ENCODE data around the gene PHF2. TPM values are rescaled to one million over a fixed set of nuclear protein-coding genes. Genes with fewer than 3 reads are reported as not detected.
A peak's percentile ranks its signal among the peaks of the same experiment; 100 is the strongest.

The PHF2 gene
- 10 to 100 TPM; 41.7 to 43.9 (median 43.0) TPM for polyA plus RNA-seq (ENCODE audit: insufficient read length in 4 of 4)

DNA sequence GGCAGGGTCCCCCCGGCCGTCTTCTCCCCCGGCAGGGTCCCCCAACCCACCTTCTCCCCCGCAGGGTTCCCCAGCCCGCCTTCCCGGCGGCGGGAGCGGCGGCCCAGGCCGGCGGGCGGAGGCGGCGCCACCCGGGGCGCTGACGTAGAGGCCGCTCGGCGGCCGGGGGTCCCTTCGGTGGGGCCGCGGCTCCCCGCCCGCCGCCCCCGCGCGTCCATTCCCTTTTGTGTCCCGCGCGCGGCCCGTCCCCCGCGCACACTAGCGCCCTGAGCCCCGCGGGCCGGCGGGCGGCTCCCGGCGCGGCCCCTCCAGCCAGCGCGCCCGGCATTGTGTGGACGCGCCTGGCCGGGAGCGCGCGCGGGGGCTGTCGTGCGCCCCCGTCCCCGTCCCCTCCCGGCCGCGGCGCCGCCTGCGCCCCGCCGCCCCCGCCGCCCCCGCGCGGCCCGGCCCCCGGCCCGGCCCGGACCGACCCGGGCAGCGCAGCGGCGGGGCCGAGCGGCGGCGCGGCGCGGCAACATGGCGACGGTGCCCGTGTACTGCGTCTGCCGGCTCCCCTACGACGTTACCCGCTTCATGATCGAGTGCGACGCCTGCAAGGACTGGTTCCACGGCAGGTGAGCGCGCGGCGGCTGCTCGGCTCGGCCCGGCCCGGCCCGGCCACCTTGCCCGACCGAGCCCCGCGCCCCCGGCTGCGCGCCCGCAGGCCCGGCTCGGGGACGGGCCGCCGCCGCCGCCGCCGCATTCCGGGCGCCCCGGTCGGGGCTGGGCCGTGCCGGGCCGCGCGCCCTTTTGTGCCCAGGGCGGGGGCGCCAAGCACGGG is at the start of gene PHF2:
TSS of gene PHF2 (plus strand) at position 327 of the 820 bp plus-strand sequence. CDS start at position 517, 190 bp downstream.
- no peak for DNase-seq (ENCODE audit: low read depth in 4 of 4, low spot score in 3 of 4)

DNA sequence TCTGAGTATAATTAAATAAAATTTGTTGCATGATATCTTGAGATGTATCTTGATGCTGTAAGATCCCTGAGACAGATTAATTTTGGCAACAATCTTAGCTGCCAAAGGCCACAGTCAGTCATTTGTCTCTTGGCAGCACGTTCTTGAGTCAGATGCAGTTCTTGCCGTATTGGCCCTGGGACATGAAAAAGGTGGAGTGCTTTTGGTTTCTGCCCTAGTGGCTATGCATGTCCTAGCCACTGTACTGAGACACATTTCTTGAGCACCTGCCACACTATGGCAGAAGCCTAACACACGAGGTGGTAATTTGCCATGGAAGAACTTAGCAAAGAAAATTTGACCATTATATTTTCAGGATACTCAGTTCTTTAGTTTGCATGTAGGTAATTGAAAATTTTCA is 45.0 kb upstream of the PHF2 start:
- DNase-seq (ENCODE audit: low read depth in 4 of 4, low spot score in 3 of 4): no peak

- DNase-seq (ENCODE audit: low read depth in 4 of 4, low spot score in 3 of 4): no peak
Observed at GRCh38 chr9:93532141-93532540, 44.2 kb upstream of the PHF2 start.

- no peak for DNase-seq (ENCODE audit: low read depth in 4 of 4, low spot score in 3 of 4)
Observed at GRCh38 chr9:93533863-93534262, 42.5 kb upstream of the PHF2 start.

DNA sequence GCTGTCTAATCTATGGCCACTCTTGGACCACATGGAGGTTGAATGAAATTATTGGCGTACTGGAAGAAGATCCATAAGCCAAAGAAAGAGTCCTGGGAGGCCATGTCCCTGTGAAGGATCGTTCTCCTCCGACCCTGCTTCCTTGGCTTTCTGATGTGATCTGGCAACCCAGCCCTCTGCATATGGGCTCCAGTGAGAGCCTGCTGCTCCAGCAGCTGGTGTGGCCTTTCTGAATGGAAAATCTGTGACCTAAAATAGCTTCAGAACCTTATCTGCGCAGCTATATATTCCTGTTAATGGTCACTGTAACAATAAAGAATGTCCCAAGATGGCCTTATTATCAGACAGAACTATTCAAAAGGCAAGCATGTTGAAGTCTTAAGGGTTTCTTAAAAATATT is 40.2 kb upstream of the PHF2 start:
- no peak for DNase-seq (ENCODE audit: low read depth in 4 of 4, low spot score in 3 of 4)

- no peak for DNase-seq (ENCODE audit: low read depth in 4 of 4, low spot score in 3 of 4)
Observed at GRCh38 chr9:93536874-93537273, 39.5 kb upstream of the PHF2 start.

DNA sequence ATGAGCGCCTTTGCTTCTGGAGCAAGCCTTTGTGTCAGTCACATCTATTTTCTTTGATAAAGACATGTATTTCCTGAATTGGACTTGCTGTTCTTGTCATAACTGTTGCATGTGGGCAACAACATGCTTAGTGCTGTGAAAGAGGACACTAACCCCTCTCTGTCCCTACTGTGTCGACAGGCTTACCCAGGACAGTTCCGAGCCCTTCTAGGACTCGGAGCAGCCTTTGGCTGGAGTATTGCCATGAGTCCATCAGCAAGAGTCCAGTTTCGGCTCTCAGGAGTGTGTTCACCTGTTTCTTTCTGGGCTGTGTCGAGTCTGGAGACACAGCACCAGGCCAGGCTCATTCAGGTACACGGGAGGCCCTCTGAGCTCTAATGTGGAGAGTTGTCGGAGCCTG is 36.1 kb upstream of the PHF2 start:
- no peak for DNase-seq (ENCODE audit: low read depth in 4 of 4, low spot score in 3 of 4)

DNA sequence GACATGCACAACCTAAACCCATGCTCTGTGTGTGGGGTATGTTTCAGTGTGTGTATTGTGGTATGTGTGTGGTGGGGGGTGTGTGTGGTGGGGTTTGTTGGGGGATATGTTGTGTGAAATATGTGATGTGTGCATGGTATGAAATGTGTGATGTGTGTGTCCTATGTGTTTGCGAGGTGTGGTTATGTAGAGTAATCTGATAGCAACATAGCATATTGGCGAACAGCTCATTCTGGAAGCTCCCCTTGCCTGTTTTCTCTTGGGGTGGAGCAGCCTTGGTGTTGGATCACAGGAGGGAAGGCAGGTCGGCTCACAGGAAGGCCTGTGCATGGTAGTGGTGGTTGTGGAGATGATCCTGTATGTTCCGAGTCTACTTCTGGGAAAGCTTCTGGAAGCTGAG is 35.4 kb upstream of the PHF2 start:
- DNase-seq (ENCODE audit: low read depth in 4 of 4, low spot score in 3 of 4): no peak

- no peak for DNase-seq (ENCODE audit: low read depth in 4 of 4, low spot score in 3 of 4)
Observed at GRCh38 chr9:93541581-93542349, 34.6 kb upstream of the PHF2 start.

DNA sequence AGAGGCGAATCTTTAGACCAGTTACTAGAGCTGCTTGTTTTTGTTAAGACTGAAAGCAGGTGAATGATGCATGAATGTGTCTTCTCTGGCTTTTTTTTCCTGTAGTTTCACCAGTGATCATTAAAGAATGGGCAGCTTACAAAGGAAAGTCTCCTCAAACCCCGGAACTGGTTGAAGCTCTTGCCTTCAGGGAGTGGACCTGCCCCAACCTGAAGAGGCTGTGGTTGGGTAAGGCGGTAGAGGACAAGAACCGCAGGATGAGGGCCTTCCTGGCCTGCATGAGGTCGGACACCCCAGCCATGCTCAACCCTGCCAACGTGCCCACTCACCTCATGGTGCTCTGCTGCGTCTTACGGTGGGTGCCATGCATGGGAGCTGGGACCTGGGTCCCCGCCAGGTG is 33.3 kb upstream of the PHF2 start:
- DNase-seq (ENCODE audit: low read depth in 4 of 4, low spot score in 3 of 4): no peak

DNA sequence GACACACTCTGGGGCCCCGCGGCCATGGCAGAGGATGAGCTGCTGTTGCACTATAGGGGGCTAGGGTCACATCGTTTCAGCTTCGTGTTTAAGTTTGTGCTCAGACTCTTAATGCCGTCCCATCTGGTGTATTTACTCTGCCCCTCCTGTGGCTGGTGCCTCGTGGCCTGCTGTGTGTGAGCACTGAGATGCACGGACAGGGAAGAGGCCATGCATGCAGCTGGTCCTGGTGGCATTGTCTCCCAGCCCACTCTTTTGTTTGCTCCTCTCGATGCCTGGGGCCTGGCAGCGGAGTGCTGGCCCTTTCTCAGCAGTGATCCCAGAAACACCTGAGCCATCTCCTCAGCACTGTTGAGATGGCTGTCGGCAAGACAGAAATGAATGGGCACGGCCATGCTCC is 30.0 kb upstream of the PHF2 start:
- no peak for DNase-seq (ENCODE audit: low read depth in 4 of 4, low spot score in 3 of 4)

- peak in 1 of 4 donors; percentile 20 for DNase-seq (ENCODE audit: low read depth in 4 of 4, low spot score in 3 of 4)
Observed at GRCh38 chr9:93549611-93550010, 26.8 kb upstream of the PHF2 start.

GRCh38 chr9:93552923-93553322 is 23.5 kb upstream of the PHF2 start:
- DNase-seq (ENCODE audit: low read depth in 4 of 4, low spot score in 3 of 4): no peak

GRCh38 chr9:93555370-93555769 is 21.0 kb upstream of the PHF2 start:
- DNase-seq (ENCODE audit: low read depth in 4 of 4, low spot score in 3 of 4): no peak

DNA sequence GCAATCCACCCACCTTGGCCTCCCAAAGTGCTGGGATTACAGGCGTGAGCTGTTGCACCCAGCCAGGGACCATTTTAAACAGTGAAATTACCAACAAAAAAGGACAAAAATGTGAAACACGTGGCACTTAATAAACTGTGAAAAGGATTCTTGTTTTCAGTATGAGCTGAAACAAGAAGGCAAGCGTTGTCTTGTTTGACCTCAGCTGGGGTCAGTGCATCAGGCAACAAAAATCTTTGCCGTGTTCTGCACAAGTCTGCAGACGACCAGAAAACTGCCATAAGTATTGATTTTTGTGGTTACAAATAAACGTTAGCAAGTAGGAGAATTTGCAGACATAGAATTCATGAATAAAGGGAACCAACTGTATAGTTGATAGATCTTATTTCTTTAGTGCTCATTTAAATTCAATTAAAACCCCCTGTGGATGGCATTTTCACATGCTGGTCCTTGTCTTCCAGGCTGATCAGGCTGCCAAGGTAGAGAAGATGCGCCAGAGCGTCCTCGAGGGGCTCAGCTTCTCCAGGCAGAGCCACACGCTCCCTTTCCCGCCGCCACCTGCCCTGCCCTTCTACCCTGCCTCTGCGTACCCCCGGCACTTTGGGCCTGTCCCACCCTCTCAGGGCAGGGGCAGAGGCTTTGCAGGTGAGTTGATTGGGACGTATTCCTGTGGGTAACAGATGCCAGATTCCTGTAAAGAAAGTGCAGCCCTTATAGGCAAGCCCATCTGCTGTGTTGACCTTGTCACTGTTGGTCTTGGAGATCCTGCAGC is 18.8 kb upstream of the PHF2 start:
- no peak for DNase-seq (ENCODE audit: low read depth in 4 of 4, low spot score in 3 of 4)

- DNase-seq (ENCODE audit: low read depth in 4 of 4, low spot score in 3 of 4): no peak
Observed at GRCh38 chr9:93558503-93558902, 17.9 kb upstream of the PHF2 start.

- no peak for DNase-seq (ENCODE audit: low read depth in 4 of 4, low spot score in 3 of 4)
Observed at GRCh38 chr9:93560991-93561390, 15.4 kb upstream of the PHF2 start.

- DNase-seq (ENCODE audit: low read depth in 4 of 4, low spot score in 3 of 4): no peak
Observed at GRCh38 chr9:93562157-93562556, 14.2 kb upstream of the PHF2 start.

GRCh38 chr9:93565089-93565488 is 11.3 kb upstream of the PHF2 start:
- no peak for DNase-seq (ENCODE audit: low read depth in 4 of 4, low spot score in 3 of 4)

DNA sequence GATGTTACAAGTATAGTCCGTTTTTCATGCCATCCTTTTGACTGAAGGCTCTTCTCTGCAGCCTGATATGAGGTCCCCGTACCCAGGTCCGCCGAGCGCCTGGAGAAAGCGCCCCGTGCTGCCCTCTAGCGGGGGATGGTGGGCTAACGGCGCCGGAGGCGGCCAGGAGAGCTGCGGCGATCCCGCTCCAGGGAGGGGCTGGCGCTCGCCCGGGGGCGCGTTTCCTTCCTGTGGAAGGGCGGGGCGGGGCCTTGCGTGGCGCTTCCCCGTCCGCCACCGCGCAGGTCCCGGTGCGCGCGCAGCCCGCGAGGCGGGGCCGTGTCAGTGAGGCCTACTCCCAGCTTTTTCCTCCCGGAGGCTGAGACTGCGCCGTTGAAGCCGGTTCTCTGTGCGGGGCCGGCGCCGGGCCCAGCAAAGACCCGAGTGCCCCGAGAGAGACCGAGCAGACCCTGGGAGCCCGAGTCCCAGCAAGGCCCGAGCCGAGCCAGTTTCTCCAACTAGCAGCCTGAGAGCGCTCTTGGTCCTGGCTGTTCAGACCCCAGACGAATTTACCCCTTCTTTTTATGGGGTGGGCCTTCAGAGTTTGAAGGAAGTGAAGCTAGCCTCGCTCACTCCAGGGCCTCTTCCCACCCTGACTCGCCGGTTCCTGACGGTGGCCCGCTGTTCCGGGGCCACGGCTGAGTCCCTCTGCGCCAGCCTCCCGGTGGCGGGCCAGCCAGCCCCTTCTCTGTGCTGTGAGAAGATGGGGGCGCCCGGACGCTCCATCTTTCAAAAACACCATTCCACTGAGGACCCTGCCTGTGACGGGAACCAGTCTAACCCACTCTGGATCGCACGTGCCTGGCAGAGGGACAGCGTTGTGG is 9.7 kb upstream of the PHF2 start:
- peak; percentile 88 to 92 (median 92) for DNase-seq (ENCODE audit: low read depth in 4 of 4, low spot score in 3 of 4)
